ENCODE measurements around the gene DCLRE1B. TPM values are rescaled to one million over a fixed set of nuclear protein-coding genes. Genes with fewer than 3 reads are reported as not detected.

Gene DCLRE1B
- total and polyA plus RNA-seq, 9 of the 15 experiments (the other 6 are each of a cell fraction or from before 2014, with no cell fraction given), result 10.6 to 28.8 (median 17.2) TPM

GRCh38 chr1:113905435-113905861, 322 bp downstream of the DCLRE1B start (continued):
- 0 out of 2 replicates have a peak, but pooled peaks have one; percentile 23 for TF ChIP-seq NR4A1 (CRISPR knock-in tag; IDR thresholded peaks at IDR 0.05)
- peak; percentile 30; the same call in 1 of the 2 replicates for TF ChIP-seq NR4A1 (tag; IDR thresholded peaks at IDR 0.05)
- TF ChIP-seq SPI1 (IDR thresholded peaks at IDR 0.05; ENCODE audit: borderline replicate concordance, low read depth, low read length), result no peak
- TF ChIP-seq KLF13 (tag; IDR thresholded peaks at IDR 0.05; ENCODE audit: borderline replicate concordance, low read depth), result 0 out of 2 replicates have a peak, but pooled peaks have one; percentile 18
- no peak for TF ChIP-seq SRSF7 (optimal IDR thresholded peaks at IDR 0.05; ENCODE audit: low read depth, low read length)
- TF ChIP-seq PREB (CRISPR knock-in tag; IDR thresholded peaks at IDR 0.05), result no peak
- TF ChIP-seq TSC22D4 (tag; IDR thresholded peaks at IDR 0.05), result no peak
- no peak for TF ChIP-seq RBM25 (IDR thresholded peaks at IDR 0.05; ENCODE audit: low read depth, low read length, severe bottlenecking)
- TF ChIP-seq ZNF124 (CRISPR knock-in tag; IDR thresholded peaks at IDR 0.05), result no peak
- TF ChIP-seq PCBP2 (IDR thresholded peaks at IDR 0.05; ENCODE audit: low read depth, low read length, poor library complexity, severe bottlenecking), result no peak
- no peak for TF ChIP-seq RCOR1 (IDR thresholded peaks at IDR 0.05; ENCODE audit: borderline replicate concordance in 1 of 2, low read depth in 2 of 2, low read length in 2 of 2)
- no peak for TF ChIP-seq BMI1 (IDR thresholded peaks at IDR 0.05; ENCODE audit: low read length)
- peak; percentile 86 for TF ChIP-seq SAP30 (IDR thresholded peaks at IDR 0.05; ENCODE audit: borderline replicate concordance, insufficient read depth, low read depth, low read length, poor library complexity, severe bottlenecking)
- TF ChIP-seq ZNF282 (CRISPR knock-in tag; IDR thresholded peaks at IDR 0.05), result no peak
- TF ChIP-seq KAT2B (IDR thresholded peaks at IDR 0.05; ENCODE audit: low read depth, low read length), result no peak
- TF ChIP-seq ZNF232 (CRISPR knock-in tag; IDR thresholded peaks at IDR 0.05), result peak; percentile 59; the same call in 1 of the 2 replicates
- TF ChIP-seq COPS2 (conservative IDR thresholded peaks at IDR 0.05), result no peak
- TF ChIP-seq PRMT5 (CRISPR knock-in tag; IDR thresholded peaks at IDR 0.05), result no peak
- TF ChIP-seq ZNF444 (CRISPR knock-in tag; IDR thresholded peaks at IDR 0.05), result no peak
- TF ChIP-seq GTF2A2 (tag; IDR thresholded peaks at IDR 0.05), result no peak
- TF ChIP-seq KLF6 (CRISPR knock-in tag; IDR thresholded peaks at IDR 0.05; ENCODE audit: borderline replicate concordance), result no peak
- TF ChIP-seq THRA (IDR thresholded peaks at IDR 0.05), result no peak
- no peak for TF ChIP-seq TRIM24 (IDR thresholded peaks at IDR 0.05)
- TF ChIP-seq MIER1 (IDR thresholded peaks at IDR 0.05; ENCODE audit: low read depth), result peak; percentile 40; the same call in 1 of the 2 replicates
- no peak for TF ChIP-seq ZNF263 (CRISPR knock-in tag; IDR thresholded peaks at IDR 0.05; ENCODE audit: borderline replicate concordance)
- TF ChIP-seq NR3C1 (CRISPR knock-in tag; IDR thresholded peaks at IDR 0.05), result no peak
- TF ChIP-seq CCNT2 (IDR thresholded peaks at IDR 0.05; ENCODE audit: borderline replicate concordance, extremely low read depth, insufficient read length, low read depth, low read length), result no peak
- no peak for TF ChIP-seq ZBED1 (IDR thresholded peaks at IDR 0.05)
- no peak; a peak in 1 of 4 replicates for TF ChIP-seq MAZ (CRISPR knock-in tag; conservative IDR thresholded peaks at IDR 0.05 in 1 of 2, IDR thresholded peaks at IDR 0.05 in 1 of 2)
- TF ChIP-seq ZNF561 (CRISPR knock-in tag; conservative IDR thresholded peaks at IDR 0.05), result no peak

Data from K562 (cell line).